ENCODE measurements around the gene OPCML.

The OPCML gene

DNA sequence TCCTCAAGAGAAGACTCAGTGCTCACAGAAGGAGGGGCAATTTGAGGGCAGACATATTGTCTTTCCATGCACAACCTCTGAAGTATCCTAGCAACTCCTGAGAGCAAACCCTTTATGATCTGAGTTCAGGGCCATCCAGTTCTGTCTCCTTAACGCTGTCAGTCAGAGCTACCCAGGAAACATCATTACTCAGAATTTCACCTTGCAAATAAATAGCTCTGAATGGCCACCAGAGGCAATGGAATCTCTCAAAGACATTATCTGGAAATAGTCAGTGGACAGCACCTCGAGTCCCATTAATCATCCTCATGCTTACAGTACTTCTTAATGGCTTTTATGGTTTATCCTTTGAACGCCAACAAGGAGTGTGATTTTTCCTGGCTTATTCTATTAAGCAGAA is 656.1 kb downstream of the OPCML start:
- in situ Hi-C loops (cut with HindIII; ENCODE audit: low sequenced_read_pairs): no loop called here

DNA sequence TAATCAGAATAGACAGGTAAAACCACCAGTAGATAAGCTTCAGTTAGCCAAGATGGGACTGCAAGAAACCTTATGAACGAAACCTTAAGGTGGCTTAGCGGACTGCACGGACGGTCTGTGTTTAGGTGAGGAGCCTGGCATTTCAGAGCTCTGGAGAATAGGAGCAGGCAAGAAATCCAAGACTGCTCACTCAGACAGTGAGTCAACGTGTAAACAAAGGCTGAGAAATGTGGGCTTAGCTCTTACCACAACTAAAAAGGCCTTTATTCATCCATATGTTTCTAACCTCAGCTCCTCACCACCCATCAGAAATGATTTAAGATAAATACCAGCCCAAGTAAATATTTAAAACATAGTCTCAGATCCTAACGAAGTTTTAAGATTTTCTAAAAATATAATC is 657.7 kb downstream of the OPCML start:
- in situ Hi-C loops (cut with HindIII; ENCODE audit: low sequenced_read_pairs): no loop called here

DNA sequence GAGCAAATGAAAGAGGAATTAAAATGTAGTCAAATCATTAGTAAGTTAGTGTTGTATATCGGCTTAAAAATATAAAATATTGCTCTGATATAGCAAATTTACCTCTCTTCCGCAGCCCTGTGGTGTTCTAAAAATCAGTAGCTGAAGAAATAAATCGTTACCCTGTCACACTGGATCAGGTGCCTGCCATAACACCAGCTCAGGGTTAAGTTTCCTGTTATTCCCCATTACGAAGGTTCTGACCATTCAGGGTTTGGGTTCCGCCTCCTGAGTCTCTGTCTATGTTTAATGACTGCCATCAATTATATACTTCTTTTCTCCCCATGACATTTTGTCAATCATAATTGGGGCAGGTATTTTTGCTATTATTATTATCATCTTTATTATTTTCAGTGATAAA is 658.5 kb downstream of the OPCML start:
- in situ Hi-C loops (cut with HindIII; ENCODE audit: low sequenced_read_pairs): no loop called here

DNA sequence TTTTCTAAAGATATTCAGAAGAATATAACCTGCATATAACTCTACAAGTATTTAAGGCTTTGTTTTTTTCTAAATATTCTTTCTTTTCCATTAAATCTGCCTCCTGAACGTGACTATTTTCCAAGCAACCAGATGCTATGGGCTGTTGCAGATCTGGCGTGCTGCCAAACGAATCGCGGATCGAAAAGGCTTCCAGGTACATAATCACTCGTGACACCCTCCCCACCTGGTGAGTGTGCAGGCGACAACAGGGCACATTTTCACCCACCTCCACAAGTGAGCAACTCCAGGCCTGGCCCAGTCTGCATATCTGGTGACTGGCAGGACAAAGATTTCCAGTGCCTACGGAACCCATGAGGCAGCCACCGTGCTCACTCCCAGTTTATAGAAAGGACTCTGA is 660.1 kb downstream of the OPCML start:
- in situ Hi-C loops (cut with HindIII; ENCODE audit: low sequenced_read_pairs): no loop called here

DNA sequence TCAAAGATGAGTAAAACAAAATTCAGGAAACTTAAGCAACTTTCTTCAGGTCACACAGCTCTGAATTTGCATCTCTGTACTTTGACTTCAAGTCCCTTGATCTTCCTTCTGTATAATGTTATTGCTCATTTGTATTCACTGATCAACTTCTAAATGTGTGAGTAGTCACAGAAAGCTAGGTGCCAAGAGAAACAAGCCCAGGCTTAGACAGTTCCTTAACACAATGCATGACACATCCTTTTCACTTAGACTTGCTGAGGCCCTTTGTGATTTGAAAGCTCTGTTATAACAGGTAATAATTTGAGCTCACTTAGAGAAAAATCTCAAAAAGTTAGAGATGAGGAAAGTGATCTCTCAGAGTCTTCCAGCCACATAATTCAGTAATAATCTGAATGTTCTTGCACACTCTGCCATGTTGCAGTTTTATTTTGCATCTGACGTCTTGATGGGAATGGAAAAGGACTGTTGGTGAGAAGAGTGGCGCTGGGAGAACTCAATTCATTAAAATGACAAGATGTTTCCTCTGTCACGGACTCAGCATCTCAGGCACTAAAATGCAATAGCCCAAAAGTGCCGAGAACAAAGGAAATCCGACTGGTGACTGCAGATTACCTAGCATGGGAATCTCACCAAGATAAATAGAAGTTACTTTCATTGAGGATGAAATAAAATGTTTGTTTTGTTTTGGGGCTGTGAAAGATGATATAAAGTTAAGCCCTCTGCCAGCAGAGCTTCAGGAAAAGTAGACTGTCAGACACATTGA is 665.3 kb downstream of the OPCML start:
- in situ Hi-C loops (cut with HindIII; ENCODE audit: low sequenced_read_pairs): no loop called here

DNA sequence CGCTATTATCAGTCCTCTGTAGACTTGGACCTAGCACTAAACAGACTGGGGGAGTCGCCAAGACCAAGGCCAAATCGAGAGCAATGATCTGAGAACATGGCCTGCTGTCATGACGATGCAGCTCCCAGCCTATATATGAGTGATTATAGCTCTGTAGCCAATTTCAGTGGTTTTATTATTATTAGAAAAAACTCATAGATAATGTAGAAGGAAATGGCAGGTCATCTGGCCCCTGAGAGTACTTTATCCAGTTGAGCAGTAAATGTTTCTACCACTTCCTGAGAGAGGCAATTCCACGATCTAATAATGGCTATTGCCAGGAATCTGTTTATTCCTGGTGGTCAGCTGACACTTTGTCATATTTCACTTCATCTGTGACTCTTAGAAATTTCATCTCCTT is 666.7 kb downstream of the OPCML start:
- in situ Hi-C loops (cut with HindIII; ENCODE audit: low sequenced_read_pairs): no loop called here

DNA sequence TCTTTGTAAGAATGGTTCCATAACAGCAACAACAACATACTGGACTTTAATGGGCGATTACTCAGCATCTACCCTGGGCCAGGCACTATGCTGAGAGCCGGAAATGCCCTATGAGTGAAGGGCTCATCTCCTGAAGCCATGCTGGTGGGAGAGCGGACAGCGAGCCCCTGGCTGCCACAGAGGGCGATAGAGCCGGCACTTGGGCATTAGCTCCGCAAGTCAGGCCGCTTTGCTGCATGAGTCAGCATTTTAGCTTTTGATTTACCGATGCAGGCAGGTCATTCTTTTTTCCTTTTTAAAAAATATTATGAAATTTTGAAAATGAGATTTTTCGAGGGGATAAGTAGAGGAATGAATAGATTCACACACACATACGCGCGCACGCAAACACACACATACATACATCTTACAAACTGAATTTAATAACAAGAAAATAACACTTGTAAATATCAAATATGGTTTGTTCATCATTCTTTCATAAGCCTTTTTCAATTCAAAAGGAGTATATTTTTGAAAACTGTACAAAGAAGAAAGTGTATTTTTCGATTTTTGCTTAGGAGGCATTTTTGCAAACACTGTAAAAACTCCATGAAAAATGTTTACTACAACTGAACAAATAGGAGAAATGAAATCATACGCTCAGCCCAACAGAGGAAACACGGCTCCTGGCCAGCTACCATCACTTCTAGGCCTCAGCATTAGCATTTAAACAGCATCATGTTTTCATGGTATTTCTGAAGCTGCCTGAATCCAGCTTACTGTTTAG is 667.3 kb downstream of the OPCML start:
- in situ Hi-C loops (cut with HindIII; ENCODE audit: low sequenced_read_pairs): no loop called here

DNA sequence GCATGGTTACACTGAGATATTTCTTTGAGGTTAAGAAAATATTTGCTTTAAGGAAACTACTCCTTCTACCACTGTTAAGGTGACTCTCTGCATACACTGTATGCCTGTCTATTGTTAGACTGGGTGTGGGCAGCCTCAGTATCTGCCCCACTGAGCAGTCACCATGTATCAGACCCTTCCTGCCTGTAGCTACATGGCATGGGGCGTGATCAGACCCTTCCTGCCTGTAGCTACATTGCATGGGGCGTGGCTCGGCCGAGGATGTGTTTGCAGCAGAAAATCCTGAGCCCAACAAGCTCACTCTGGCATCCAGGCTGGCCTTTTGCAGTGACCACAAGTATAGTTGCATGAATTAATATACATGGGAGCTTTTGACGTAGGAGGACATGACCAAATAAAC is 669.4 kb downstream of the OPCML start:
- in situ Hi-C loops (cut with HindIII; ENCODE audit: low sequenced_read_pairs): no loop called here

DNA sequence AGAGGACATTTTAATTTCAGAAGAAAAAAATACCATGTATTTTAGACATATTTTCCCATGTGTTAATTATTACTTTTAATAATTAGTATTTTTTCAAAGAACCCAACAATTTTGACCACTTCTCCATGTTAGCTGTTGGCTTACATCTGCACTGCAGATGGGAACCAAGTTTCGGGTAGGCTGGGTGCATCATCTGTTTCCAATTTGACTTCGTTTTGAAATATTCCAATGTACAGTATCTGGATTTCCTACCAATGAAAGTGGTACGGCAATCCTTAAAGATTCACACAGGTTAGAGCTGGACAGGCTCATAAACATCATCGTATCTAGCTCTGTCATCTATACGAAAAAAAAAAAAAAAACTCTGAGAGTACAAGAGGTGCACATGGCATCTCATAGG is 670.2 kb downstream of the OPCML start:
- in situ Hi-C loops (cut with HindIII; ENCODE audit: low sequenced_read_pairs): no loop called here

DNA sequence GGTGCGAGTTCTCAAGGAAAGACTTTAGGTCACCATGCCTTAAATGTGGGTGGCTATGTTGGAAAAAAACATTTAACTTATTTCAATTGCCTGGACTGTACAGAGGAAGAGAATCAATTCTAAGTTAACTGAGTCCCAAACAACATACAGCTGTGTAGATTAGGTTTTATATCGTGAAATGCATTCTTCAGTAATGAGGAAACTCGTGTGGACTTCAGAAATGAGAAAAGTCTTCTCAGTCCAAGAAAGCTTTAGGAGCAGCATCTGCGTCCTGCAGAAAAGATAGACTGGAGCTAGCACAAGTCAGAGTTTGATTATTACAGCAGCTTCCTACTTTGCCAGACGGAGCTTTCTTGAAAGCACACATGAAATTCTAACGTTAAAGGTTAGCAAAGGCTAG is 673.0 kb downstream of the OPCML start:
- in situ Hi-C loops (cut with HindIII; ENCODE audit: low sequenced_read_pairs): no loop called here

DNA sequence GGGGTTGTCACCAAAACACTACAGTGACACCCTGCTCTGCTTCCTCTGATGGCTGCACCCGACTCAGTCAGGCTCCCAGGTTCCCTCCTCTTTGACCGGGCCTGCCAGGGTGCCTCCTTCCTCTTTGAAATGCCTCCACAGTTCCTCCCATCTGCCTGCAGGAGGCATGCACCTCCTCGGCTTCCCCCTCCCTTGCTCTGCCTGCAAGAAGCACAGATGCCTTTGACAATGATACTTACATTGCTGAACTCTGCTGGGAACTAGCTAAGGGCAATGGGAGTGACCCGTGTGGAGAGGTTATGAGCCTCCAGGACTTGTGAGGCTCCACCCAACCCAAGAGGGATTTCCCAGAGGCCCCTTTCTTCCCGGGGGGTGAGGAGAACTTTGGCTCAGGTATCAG is 674.1 kb downstream of the OPCML start:
- in situ Hi-C loops (cut with HindIII; ENCODE audit: low sequenced_read_pairs): no loop called here

DNA sequence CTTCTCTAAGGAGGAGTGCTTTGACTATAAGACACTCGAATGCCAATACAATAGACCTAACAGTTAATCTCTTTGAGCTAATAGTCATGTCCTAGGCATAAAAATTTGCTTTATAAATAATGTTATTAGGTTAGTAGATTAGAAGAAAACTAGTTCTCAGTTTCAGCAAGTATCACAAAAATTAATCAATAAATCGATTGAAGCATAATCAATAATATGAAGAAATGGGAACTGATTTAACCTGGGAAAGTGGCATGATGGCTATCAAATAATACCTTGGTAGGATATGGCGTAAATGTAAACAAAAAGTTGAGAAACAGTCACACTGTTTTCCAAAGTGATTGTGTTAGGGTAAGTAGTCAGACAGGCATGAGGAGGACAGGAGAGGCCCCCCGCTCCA is 676.3 kb downstream of the OPCML start:
- in situ Hi-C loops (cut with HindIII; ENCODE audit: low sequenced_read_pairs): no loop called here

DNA sequence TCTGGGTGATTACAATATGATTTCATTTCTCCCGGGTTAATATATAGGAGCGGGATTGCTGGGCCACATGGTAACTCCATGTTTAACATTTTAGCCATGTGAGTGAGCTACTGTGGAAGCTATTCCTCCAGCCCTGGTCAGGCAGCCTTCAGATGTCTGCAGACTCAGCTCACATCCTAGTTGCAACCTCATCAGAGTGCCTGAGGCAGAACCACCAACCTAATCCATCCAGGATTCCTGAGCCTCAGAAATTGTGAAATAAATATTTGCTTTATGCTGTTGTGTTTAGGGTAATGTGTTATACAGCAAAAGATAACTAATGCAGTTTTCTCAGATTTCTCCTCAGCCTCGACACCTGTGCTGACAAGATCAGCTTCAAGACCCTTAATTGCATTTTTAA is 676.8 kb downstream of the OPCML start:
- in situ Hi-C loops (cut with HindIII; ENCODE audit: low sequenced_read_pairs): no loop called here

DNA sequence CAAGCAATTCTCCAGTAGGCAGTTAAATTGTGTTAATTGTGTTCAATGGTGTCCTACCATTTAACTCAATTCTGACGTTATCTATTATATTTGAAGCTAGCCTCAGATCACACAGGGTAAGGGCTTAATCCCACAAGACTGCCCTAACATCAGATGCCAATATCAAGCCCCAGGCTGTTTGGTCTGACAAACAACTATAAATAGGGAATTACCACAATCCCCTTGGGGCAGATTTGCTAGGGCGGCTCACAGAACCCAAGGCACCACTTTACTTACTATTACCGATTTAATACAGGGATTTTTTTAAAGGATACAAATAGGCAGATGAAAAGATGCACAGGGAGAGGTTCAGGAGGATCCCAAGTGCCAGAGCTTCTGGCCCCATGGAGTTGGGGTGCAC is 678.4 kb downstream of the OPCML start:
- in situ Hi-C loops (cut with HindIII; ENCODE audit: low sequenced_read_pairs): no loop called here

DNA sequence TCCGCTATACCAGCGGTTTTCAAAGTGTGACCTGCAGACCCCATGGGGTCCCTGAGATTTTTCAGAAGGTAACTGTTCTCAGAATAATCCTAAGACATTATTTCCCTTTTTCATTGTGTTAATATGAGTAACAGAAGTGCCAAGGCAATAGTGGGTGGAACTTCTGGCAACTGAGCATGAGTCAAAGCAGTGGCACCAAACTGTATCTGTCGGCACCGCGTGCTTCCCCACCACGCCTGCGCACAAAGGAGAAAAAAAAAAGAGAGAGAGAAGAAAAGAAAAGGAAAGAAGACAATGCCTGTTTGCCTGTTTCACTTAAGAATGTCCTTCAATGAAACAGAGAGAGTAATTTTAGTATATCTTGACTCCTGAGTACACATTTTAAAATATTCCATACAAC is 679.9 kb downstream of the OPCML start:
- in situ Hi-C loops (cut with HindIII; ENCODE audit: low sequenced_read_pairs): no loop called here

DNA sequence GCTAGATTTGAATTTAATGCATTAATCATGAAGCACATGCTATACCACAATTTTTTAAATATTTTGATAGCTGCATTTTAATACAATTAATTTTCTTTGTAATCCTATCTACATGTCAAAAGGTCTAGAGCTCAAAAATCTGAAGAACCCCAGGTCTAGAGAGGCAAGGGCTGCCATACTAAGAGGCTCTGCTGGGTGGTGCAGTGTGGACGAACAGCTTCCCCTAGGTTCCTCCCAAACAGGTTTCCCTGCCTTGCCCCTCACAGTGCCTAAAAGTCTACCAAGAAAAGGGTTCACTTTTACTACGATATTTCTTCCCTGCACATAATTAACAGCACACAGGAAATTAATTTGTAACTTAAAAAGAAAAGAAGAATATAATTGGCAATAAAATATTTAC is 681.1 kb downstream of the OPCML start:
- in situ Hi-C loops (cut with HindIII; ENCODE audit: low sequenced_read_pairs): no loop called here

DNA sequence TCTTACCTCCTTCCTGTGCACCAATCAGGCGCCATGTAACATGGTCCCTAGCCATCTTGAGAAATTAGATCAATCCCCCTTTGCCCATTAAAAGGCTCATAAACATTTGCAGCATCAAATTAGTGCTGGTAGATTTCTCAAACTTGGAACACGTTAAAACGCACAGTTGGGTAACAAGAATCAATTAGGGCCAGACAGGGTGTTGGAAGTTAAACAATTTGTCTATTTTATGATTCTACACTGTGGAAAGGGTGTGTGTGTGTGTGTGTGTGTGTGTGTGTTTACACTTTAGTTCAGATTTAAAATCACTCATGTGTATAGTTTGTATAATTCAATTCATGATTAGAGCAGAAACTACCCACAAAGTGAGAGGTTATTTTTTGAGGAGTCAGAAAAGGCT is 682.0 kb downstream of the OPCML start:
- in situ Hi-C loops (cut with HindIII; ENCODE audit: low sequenced_read_pairs): no loop called here

DNA sequence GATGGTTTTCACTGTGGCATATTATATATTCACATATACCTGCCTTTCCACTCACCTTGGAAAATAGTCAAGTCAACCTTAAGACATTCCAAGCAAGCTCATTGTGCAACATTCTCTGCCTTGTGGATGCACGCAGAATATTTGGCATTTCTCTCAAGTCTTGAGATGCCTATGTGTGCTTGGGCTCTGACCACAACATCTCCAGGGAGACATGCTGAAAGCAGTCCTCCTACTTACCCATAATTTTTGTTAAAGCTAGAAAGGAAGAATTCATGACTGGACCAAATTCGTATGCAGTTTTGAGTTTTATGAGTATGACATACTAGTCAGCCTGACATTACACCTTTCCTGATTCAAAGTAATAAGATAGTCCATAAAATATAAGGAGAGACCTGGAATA is 684.0 kb downstream of the OPCML start:
- in situ Hi-C loops (cut with HindIII; ENCODE audit: low sequenced_read_pairs): no loop called here

DNA sequence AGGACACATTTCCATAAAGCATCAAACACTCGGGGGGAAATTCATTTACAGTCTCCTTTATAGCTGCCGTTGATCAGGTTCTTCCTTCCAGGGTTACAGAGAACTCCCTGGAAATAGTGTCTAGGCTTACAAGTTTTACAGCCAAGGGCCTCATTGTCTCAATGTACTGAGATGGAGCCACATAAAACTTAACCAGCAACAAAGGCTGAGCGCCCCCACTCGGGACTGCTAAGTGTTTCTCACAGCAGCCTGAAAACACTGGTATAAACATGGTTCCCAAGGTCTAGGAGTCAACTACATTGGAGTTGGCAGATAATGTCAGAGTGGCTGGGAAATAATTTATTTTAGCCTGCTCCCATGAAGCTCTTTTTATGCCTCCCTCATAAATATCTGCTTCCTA is 686.2 kb downstream of the OPCML start:
- in situ Hi-C loops (cut with HindIII; ENCODE audit: low sequenced_read_pairs): no loop called here

DNA sequence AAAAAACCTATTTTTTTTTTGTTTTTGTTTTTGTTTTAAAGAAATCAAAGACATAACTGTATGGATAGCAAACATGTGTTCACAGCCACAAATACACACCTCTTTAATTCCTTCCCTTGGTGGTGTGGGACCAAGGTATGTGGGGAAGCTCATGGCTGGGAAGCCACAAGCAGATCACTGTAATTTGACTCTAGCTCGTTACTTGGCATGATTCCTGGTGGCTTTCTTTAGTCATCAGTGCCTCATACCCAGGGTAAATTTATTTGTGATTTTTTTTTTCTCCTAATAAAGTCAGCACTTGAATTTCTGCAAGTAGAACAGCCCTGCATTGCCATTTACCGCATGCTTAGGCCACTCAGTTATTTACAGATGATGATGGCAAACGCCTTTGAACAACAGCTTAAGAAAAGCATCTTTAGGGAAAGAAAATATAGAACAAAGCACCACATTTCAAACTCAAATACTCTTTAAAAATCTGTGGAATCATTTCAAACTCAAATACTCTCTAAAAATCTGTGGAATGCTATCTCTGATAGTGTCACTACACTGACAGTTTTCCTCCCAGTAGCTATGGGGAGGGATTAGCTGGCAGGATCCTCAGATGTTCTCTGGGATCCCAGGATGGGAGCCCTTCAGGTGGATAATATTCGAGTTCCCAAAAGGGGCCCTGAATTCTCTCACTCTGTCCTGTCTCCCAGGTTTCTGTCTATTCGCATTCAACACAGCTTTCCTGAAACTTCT is 687.2 kb downstream of the OPCML start:
- in situ Hi-C loops (cut with HindIII; ENCODE audit: low sequenced_read_pairs): no loop called here

DNA sequence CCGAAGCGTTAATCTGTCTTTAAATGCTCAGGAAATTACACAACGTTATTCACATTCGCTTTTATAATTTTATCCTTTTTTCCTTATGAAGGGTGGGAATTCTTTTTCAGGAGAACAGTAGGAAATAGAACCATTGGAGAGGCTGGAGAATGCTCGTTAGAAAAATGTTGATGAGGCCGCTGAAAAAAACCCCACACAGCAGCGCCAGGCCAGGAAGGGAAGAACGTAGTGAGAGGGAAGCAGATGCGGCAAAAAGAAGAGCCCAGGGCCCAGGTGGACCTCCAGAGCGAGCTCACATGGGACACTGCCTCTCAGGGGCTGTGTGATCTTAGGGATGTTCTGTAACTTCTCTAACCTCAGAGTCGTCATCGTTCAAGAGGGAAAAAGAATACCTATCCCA is 691.6 kb downstream of the OPCML start:
- in situ Hi-C loops (cut with HindIII; ENCODE audit: low sequenced_read_pairs): no loop called here

DNA sequence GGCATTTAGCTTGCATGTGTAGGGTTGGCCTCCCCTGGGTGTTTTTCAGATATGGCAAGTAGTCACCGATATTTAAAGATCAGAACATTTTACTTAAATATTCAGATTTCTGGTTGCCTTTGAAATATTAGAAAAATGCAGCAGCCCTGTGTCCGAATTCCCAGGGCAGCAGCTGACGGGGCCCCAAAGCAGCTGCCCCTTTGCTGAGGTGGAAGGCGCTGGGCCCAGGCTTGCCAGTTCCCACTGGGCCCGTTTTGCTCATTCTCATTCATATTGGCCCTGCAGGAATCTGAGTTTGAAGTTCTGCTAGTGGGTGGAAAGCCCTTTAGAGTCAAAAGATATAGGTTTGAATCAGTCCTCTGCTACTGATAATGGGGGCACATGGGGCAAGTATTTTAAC is 692.1 kb downstream of the OPCML start:
- in situ Hi-C loops (cut with HindIII; ENCODE audit: low sequenced_read_pairs): no loop called here

All from DLD1 (cell line).